ENCODE measurements around the gene FAM20C.

The FAM20C gene

GRCh38 chr7:191105-191980 is 1.0 kb upstream of the FAM20C start (continued):
- TF ChIP-seq, protein P1, sequence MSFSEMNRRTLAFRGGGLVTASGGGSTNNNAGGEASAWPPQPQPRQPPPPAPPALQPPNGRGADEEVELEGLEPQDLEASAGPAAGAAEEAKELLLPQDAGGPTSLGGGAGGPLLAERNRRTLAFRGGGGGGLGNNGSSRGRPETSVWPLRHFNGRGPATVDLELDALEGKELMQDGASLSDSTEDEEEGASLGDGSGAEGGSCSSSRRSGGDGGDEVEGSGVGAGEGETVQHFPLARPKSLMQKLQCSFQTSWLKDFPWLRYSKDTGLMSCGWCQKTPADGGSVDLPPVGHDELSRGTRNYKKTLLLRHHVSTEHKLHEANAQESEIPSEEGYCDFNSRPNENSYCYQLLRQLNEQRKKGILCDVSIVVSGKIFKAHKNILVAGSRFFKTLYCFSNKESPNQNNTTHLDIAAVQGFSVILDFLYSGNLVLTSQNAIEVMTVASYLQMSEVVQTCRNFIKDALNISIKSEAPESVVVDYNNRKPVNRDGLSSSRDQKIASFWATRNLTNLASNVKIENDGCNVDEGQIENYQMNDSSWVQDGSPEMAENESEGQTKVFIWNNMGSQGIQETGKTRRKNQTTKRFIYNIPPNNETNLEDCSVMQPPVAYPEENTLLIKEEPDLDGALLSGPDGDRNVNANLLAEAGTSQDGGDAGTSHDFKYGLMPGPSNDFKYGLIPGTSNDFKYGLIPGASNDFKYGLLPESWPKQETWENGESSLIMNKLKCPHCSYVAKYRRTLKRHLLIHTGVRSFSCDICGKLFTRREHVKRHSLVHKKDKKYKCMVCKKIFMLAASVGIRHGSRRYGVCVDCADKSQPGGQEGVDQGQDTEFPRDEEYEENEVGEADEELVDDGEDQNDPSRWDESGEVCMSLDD (tag by site-specific recombination; IDR thresholded peaks at IDR 0.05) = peak; percentile 96
- TF ChIP-seq ZNF792 (tag by site-specific recombination; IDR thresholded peaks at IDR 0.05) (0 out of 2 replicates have a peak, but pooled peaks have one; percentile 92), SALL2 (tag by site-specific recombination; IDR thresholded peaks at IDR 0.05; ENCODE audit: borderline replicate concordance) (no peak), KLF16 (tag by site-specific recombination; IDR thresholded peaks at IDR 0.05) (peak; percentile 82; the same call in 1 of the 2 replicates), ZNF514 (tag by site-specific recombination; IDR thresholded peaks at IDR 0.05) (no peak), SP3 (tag by site-specific recombination; IDR thresholded peaks at IDR 0.05) (peak; percentile 9; the same call in 1 of the 2 replicates), KLF8 (tag by site-specific recombination; IDR thresholded peaks at IDR 0.05) (peak; percentile 75), ZSCAN23 (tag by site-specific recombination; IDR thresholded peaks at IDR 0.05) (peak; percentile 89; the same call in 1 of the 2 replicates), ZIC2 (tag by site-specific recombination; IDR thresholded peaks at IDR 0.05) (peak; percentile 100), ZEB2 (tag by site-specific recombination; IDR thresholded peaks at IDR 0.05) (peak; percentile 75), ZNF18 (tag by site-specific recombination; IDR thresholded peaks at IDR 0.05) (peak; percentile 64; the same call in 1 of the 2 replicates), ZFP69B (tag by site-specific recombination; IDR thresholded peaks at IDR 0.05) (peak; percentile 95), ZBTB1 (tag by site-specific recombination; IDR thresholded peaks at IDR 0.05) (no peak), ZNF416 (tag by site-specific recombination; IDR thresholded peaks at IDR 0.05) (no peak), ZNF658 (tag by site-specific recombination; IDR thresholded peaks at IDR 0.05) (0 out of 2 replicates have a peak, but pooled peaks have one; percentile 61), ZBTB26 (tag by site-specific recombination; optimal IDR thresholded peaks at IDR 0.05) (peak; percentile 88), ZNF629 (tag by site-specific recombination; IDR thresholded peaks at IDR 0.05) (peak; percentile 56), ZBTB48 (tag by site-specific recombination; IDR thresholded peaks at IDR 0.05) (peak; percentile 80), ZBTB21 (tag by site-specific recombination; IDR thresholded peaks at IDR 0.05) (0 out of 2 replicates have a peak, but pooled peaks have one; percentile 23), ZFP41 (tag by site-specific recombination; IDR thresholded peaks at IDR 0.05; ENCODE audit: borderline replicate concordance) (no peak)
- TF ChIP-seq, protein P2, sequence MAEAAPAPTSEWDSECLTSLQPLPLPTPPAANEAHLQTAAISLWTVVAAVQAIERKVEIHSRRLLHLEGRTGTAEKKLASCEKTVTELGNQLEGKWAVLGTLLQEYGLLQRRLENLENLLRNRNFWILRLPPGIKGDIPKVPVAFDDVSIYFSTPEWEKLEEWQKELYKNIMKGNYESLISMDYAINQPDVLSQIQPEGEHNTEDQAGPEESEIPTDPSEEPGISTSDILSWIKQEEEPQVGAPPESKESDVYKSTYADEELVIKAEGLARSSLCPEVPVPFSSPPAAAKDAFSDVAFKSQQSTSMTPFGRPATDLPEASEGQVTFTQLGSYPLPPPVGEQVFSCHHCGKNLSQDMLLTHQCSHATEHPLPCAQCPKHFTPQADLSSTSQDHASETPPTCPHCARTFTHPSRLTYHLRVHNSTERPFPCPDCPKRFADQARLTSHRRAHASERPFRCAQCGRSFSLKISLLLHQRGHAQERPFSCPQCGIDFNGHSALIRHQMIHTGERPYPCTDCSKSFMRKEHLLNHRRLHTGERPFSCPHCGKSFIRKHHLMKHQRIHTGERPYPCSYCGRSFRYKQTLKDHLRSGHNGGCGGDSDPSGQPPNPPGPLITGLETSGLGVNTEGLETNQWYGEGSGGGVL (tag by site-specific recombination; IDR thresholded peaks at IDR 0.05) = peak; percentile 54
- TF ChIP-seq, protein P3, sequence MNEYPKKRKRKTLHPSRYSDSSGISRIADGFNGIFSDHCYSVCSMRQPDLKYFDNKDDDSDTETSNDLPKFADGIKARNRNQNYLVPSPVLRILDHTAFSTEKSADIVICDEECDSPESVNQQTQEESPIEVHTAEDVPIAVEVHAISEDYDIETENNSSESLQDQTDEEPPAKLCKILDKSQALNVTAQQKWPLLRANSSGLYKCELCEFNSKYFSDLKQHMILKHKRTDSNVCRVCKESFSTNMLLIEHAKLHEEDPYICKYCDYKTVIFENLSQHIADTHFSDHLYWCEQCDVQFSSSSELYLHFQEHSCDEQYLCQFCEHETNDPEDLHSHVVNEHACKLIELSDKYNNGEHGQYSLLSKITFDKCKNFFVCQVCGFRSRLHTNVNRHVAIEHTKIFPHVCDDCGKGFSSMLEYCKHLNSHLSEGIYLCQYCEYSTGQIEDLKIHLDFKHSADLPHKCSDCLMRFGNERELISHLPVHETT (tag by site-specific recombination; IDR thresholded peaks at IDR 0.05) = 0 out of 2 replicates have a peak, but pooled peaks have one; percentile 45
- TF ChIP-seq, protein P4, sequence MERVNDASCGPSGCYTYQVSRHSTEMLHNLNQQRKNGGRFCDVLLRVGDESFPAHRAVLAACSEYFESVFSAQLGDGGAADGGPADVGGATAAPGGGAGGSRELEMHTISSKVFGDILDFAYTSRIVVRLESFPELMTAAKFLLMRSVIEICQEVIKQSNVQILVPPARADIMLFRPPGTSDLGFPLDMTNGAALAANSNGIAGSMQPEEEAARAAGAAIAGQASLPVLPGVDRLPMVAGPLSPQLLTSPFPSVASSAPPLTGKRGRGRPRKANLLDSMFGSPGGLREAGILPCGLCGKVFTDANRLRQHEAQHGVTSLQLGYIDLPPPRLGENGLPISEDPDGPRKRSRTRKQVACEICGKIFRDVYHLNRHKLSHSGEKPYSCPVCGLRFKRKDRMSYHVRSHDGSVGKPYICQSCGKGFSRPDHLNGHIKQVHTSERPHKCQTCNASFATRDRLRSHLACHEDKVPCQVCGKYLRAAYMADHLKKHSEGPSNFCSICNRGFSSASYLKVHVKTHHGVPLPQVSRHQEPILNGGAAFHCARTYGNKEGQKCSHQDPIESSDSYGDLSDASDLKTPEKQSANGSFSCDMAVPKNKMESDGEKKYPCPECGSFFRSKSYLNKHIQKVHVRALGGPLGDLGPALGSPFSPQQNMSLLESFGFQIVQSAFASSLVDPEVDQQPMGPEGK (tag by site-specific recombination; IDR thresholded peaks at IDR 0.05) = peak; percentile 95
